H1 (cell line): ENCODE measurements around the gene ABCB11. TPM values are rescaled to one million over a fixed set of nuclear protein-coding genes. Genes with fewer than 3 reads are reported as not detected.

ENCODE experiments used
- CTCF ChIA-PET: fragments of 300-600 bp; sonication (Branson Sonifier 250); formaldehyde crosslinking; loops from one replicate; lab custom pipeline; 2021; ENCODE audit not compliant: partially characterized antibody; lab: Charles Lee
- POLR2A ChIA-PET: fragments of 300-600 bp; sonication (Branson Sonifier 250); formaldehyde crosslinking; loops from one replicate; lab custom pipeline; 2021; ENCODE audit warnings: inconsistent platforms; ENCODE audit not compliant: partially characterized antibody; lab: Charles Lee
- DNase-seq, 2 experiments: peaks; one replicate each; pipeline versions ENCODE4 v3.0.0 to v3.0.0-alpha.2; 2010 to 2022; ENCODE audit warnings: low spot score in 2 of 2, low read depth in 1 of 2, mixed read lengths in 1 of 2
- FAIRE-seq: peaks from 2 replicates; lab custom pipeline; 2011; peaks lifted over from hg19 to GRCh38; lab: Jason Lieb, UNC
- H2AFZ ChIP-seq: 2 replicates; pipeline ENCODE4 v1.8.1; 2012; ENCODE audit warnings: low read length, inconsistent platforms
- H2AK5ac ChIP-seq: 2 replicates; pipeline ENCODE4 v1.6.1; 2013; ENCODE audit warnings: low read depth, low read length
- H2BK120ac ChIP-seq: replicated peaks from 2 replicates; pipeline ENCODE3; 2013; ENCODE audit warnings: low read depth, low read length, inconsistent platforms
- H2BK12ac ChIP-seq: 2 replicates; pipeline ENCODE4 v1.6.1; 2013; ENCODE audit warnings: low read depth, low read length
- H2BK15ac ChIP-seq: 2 replicates; pipeline ENCODE4 v1.6.1; 2013; ENCODE audit warnings: low read length
- H2BK20ac ChIP-seq: 2 replicates; pipeline ENCODE4 v1.6.1; 2013; ENCODE audit warnings: low read length
- H2BK5ac ChIP-seq: 2 replicates; pipeline ENCODE4 v1.6.1; 2013; ENCODE audit warnings: low read depth, low read length
- H3K14ac ChIP-seq: 2 replicates; pipeline ENCODE4 v1.6.1; 2013; ENCODE audit warnings: inconsistent platforms; ENCODE audit not compliant: insufficient read length
- H3K18ac ChIP-seq: 2 replicates; pipeline ENCODE4 v1.6.1; 2013; ENCODE audit warnings: low read length; ENCODE audit errors: extremely low read depth
- H3K23ac ChIP-seq: 2 replicates; pipeline ENCODE4 v1.6.1; 2013; ENCODE audit warnings: inconsistent platforms; ENCODE audit not compliant: insufficient read length
- H3K23me2 ChIP-seq: 2 replicates; pipeline ENCODE4 v1.6.1; 2013; ENCODE audit warnings: low read depth, low read length
- H3K27ac ChIP-seq: 2 replicates; pipeline ENCODE4 v1.6.1; 2011; ENCODE audit warnings: low read depth, low read length, inconsistent platforms
- H3K27me3 ChIP-seq, 4 experiments: replicated peaks in 1 of 4; 1 replicate in 1 of 4; 2 replicates in 3 of 4; pipeline versions ENCODE4 v1.6.1 to v1.8.1; 2011 to 2013; ENCODE audit warnings: low read length in 3 of 4, mild to moderate bottlenecking in 3 of 4, inconsistent platforms in 2 of 4, mixed read lengths in 2 of 4, moderate library complexity in 1 of 4; ENCODE audit not compliant: control insufficient read depth in 3 of 4, insufficient read depth in 3 of 4; ENCODE audit errors: extremely low read depth in 1 of 4
- H3K36me3 ChIP-seq, 4 experiments: 2 replicates each; pipeline versions ENCODE4 v1.6.1 to v1.8.1; 2011 to 2013; ENCODE audit warnings: mild to moderate bottlenecking in 4 of 4, low read length in 3 of 4, moderate library complexity in 2 of 4, control low read depth in 1 of 4, inconsistent platforms in 1 of 4; ENCODE audit not compliant: insufficient read depth in 4 of 4, control insufficient read depth in 2 of 4
- H3K4ac ChIP-seq: replicated peaks from 2 replicates; pipeline ENCODE3; 2013; ENCODE audit warnings: low read length, low read depth, mixed read lengths, inconsistent platforms; ENCODE audit not compliant: insufficient read length
- H3K4me1 ChIP-seq, 4 experiments: replicated peaks in 1 of 4; 1 replicate in 1 of 4; 2 replicates in 3 of 4; pipeline versions ENCODE4 v1.6.1 to v1.8.1; 2011 to 2013; ENCODE audit warnings: low read length in 3 of 4, inconsistent platforms in 2 of 4, mixed read lengths in 1 of 4; ENCODE audit not compliant: insufficient read depth in 4 of 4, control insufficient read depth in 3 of 4
- H3K4me2 ChIP-seq, 2 experiments: 2 replicates each; pipeline versions ENCODE4 v1.6.1 to v1.8.1; 2011 to 2013; ENCODE audit warnings: low read depth in 2 of 2, low read length in 2 of 2, control low read depth in 1 of 2, inconsistent platforms in 1 of 2, mild to moderate bottlenecking in 1 of 2; ENCODE audit not compliant: insufficient read depth in 1 of 2
- H3K4me3 ChIP-seq, 4 experiments: fragments of 200-600, 300-600 bp in 1 of 4; sonication (generic), shearing (Covaris generic), sonication (Bioruptor Twin) in 1 of 4; 2 replicates each; pipeline versions ENCODE4 v1.5.1 to v1.8.1; 2011 to 2016; ENCODE audit warnings: low read length in 4 of 4, low read depth in 3 of 4, control low read depth in 2 of 4, inconsistent platforms in 2 of 4, mild to moderate bottlenecking in 2 of 4, mixed read lengths in 1 of 4, moderate library complexity in 1 of 4; ENCODE audit not compliant: insufficient read depth in 2 of 4; ENCODE audit errors: extremely low read depth in 1 of 4
- H3K56ac ChIP-seq: replicated peaks from 2 replicates; pipeline ENCODE3; 2013; ENCODE audit warnings: low read depth, mild to moderate bottlenecking, mixed read lengths, low read length, inconsistent platforms; ENCODE audit not compliant: insufficient read length
- H3K79me1 ChIP-seq: 2 replicates; pipeline ENCODE4 v1.6.1; 2013; ENCODE audit warnings: low read depth, low read length, control low read depth
- H3K79me2 ChIP-seq, 2 experiments: 2 replicates each; pipeline versions ENCODE4 v1.6.1 to v1.8.1; 2012 to 2013; ENCODE audit warnings: low read length in 2 of 2, mild to moderate bottlenecking in 2 of 2, inconsistent platforms in 1 of 2; ENCODE audit not compliant: insufficient read depth in 2 of 2, control insufficient read depth in 1 of 2
- H3K9ac ChIP-seq, 4 experiments: replicated peaks in 1 of 4; 1 replicate in 1 of 4; 2 replicates in 3 of 4; pipeline versions ENCODE4 v1.6.1 to v1.8.1; 2011 to 2013; ENCODE audit warnings: low read depth in 3 of 4, low read length in 3 of 4, control low read depth in 2 of 4, mild to moderate bottlenecking in 2 of 4, moderate library complexity in 2 of 4, inconsistent platforms in 1 of 4; ENCODE audit errors: extremely low read depth in 1 of 4
- H3K9me3 ChIP-seq, 2 experiments: 2 replicates each; pipeline versions ENCODE4 v1.6.1 to v1.8.1; 2012 to 2013; ENCODE audit warnings: mild to moderate bottlenecking in 2 of 2, moderate library complexity in 2 of 2, control low read depth in 1 of 2, inconsistent platforms in 1 of 2, low read depth in 1 of 2, low read length in 1 of 2, mixed read lengths in 1 of 2; ENCODE audit not compliant: insufficient read depth in 2 of 2
- H4K20me1 ChIP-seq, 2 experiments: replicated peaks in 1 of 2; 2 replicates each; pipeline versions ENCODE3 to v1.8.1; 2011 to 2013; ENCODE audit warnings: inconsistent platforms in 2 of 2, low read length in 2 of 2, mild to moderate bottlenecking in 1 of 2; ENCODE audit not compliant: insufficient read depth in 2 of 2, control insufficient read depth in 1 of 2
- H4K5ac ChIP-seq: 2 replicates; pipeline ENCODE4 v1.6.1; 2013; ENCODE audit warnings: low read length, low read depth, mixed read lengths, inconsistent platforms; ENCODE audit not compliant: insufficient read length
- H4K8ac ChIP-seq: 2 replicates; pipeline ENCODE4 v1.8.0; 2013; ENCODE audit warnings: mild to moderate bottlenecking, moderate library complexity, low read length, inconsistent platforms; ENCODE audit not compliant: insufficient read depth; ENCODE audit errors: extremely low read depth
- H4K91ac ChIP-seq: replicated peaks from 2 replicates; pipeline ENCODE3; 2013; ENCODE audit warnings: low read length, mixed read lengths, inconsistent platforms; ENCODE audit not compliant: insufficient read length
- BRCA1 ChIP-seq: IDR thresholded peaks from 2 replicates; pipeline ENCODE4 v1.6.1; 2012; ENCODE audit warnings: low read depth, low read length, improper control_type of control experiment
- EZH2 ChIP-seq: fragments of 200-600 bp; sonication (generic); IDR thresholded peaks from 2 replicates; pipeline ENCODE4 v1.7.1; 2012; ENCODE audit warnings: low read depth, mild to moderate bottlenecking, moderate library complexity, low read length, inconsistent platforms; ENCODE audit not compliant: severe bottlenecking
- PHF8 ChIP-seq: fragments of 200-600 bp; sonication (generic); conservative IDR thresholded peaks from 2 replicates; pipeline ENCODE4 v1.7.1; 2012; ENCODE audit warnings: low read depth, mild to moderate bottlenecking, inconsistent platforms, low read length, moderate library complexity
- SAP30 ChIP-seq: fragments of 300-600 bp; sonication (generic); IDR thresholded peaks from 2 replicates; pipeline ENCODE4 v1.7.1; 2012; ENCODE audit warnings: low read length, moderate library complexity, mild to moderate bottlenecking, inconsistent platforms; ENCODE audit not compliant: insufficient read depth, insufficient replicate concordance
- TAF7 ChIP-seq: optimal IDR thresholded peaks from 2 replicates; pipeline ENCODE3; 2011; ENCODE audit warnings: low read depth, mild to moderate bottlenecking, inconsistent platforms, low read length, moderate library complexity, borderline replicate concordance
- ZNF274 ChIP-seq: IDR thresholded peaks from 2 replicates; pipeline ENCODE4 v1.7.0; 2012; ENCODE audit warnings: low read length, borderline replicate concordance; ENCODE audit errors: extremely low read depth
- WGBS, 2 experiments: shearing (Covaris generic) in 1 of 2; methylation state at CpG; one replicate each; pipeline versions ENCODE4 v1.1.6 to v1.1.7; 2013 to 2015; ENCODE audit warnings: low lambda C conversion rate in 2 of 2, mixed read lengths in 2 of 2, inconsistent platforms in 1 of 2, low coverage in 1 of 2, missing lambda C conversion rate in 1 of 2; ENCODE audit not compliant: insufficient replicate concordance in 2 of 2, insufficient coverage in 1 of 2, insufficient read length in 1 of 2; ENCODE audit errors: extremely low coverage in 1 of 2, missing lambda C conversion rate in 1 of 2; 5-methylcytosine and 5-hydroxymethylcytosine counted together
- polyA plus RNA-seq, 7 experiments: library from polyadenylated mRNA; depleted of rRNA in 3 of 7; stranded (reverse) in 5 of 7; unstranded in 2 of 7; fragments of >200 nt in 5 of 7; fragments of 200-250 nt in 2 of 7; gene quantifications; 1 replicate in 5 of 7; 2 replicates in 1 of 7; 4 replicates in 1 of 7; pipeline versions ENCODE4 v1.2.1 to v1.2.3, GENCODE V29; 2011 to 2013; ENCODE audit warnings: missing spikeins in 2 of 7, mixed read lengths in 2 of 7
- total RNA-seq: library from RNA; stranded (reverse); fragmentation: NEBNext Ultra II Directional; extraction: Animal tissue kit (Norgen Biotek cat#: 25700); gene quantifications from 2 replicates; pipeline ENCODE4 v1.2.1, GENCODE V29; 2021
- TF ChIP-seq, protein P1 (sequence below): IDR thresholded peaks from 2 replicates; pipeline ENCODE4 v1.6.1; 2012; ENCODE audit warnings: inconsistent platforms
- TF ChIP-seq, protein P2 (sequence below): IDR thresholded peaks from 2 replicates; pipeline ENCODE4 v1.6.1; 2012; ENCODE audit warnings: low read length, inconsistent platforms

ABCB11 gene
- total and polyA plus RNA-seq, 2 of the 8 experiments (the other 6 are each of a cell fraction or from before 2014, with no cell fraction given) = not detected

GRCh38 chr2:169029341-169029740 lies 1.8 kb downstream of the ABCB11 start:
- Histone ChIP-seq H3K18ac (no peak overlapping the region), H3K4me2 (no peak overlapping the region), H3K14ac (no peak overlapping the region), H3K27ac (no peak overlapping the region), H3K23me2 (no peaks in the 10 kb centered on the region; the same call in 1 of the 2 replicates), H2BK5ac (no peak overlapping the region), H3K36me3 (no peaks in the 10 kb centered on the region; a peak in 1 of 8 replicates), H2BK12ac (no peak overlapping the region), H2BK120ac (no peak overlapping the region)
- DNase-seq = no peak
- WGBS, 2 experiments = 94% methylated on average over 5 of the region's 5 CpGs; no CpG with 5 or more reads in 1 of the 2 experiments
- no peak for TF ChIP-seq BRCA1
- no peak for TF ChIP-seq SAP30
- TF ChIP-seq EZH2 = no peak
- TF ChIP-seq PHF8 = no peak
- TF ChIP-seq ZNF274 = no peak
- TF ChIP-seq TAF7 = no peak
- TF ChIP-seq, protein P1, sequence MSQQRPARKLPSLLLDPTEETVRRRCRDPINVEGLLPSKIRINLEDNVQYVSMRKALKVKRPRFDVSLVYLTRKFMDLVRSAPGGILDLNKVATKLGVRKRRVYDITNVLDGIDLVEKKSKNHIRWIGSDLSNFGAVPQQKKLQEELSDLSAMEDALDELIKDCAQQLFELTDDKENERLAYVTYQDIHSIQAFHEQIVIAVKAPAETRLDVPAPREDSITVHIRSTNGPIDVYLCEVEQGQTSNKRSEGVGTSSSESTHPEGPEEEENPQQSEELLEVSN = no peak
- TF ChIP-seq, protein P2, sequence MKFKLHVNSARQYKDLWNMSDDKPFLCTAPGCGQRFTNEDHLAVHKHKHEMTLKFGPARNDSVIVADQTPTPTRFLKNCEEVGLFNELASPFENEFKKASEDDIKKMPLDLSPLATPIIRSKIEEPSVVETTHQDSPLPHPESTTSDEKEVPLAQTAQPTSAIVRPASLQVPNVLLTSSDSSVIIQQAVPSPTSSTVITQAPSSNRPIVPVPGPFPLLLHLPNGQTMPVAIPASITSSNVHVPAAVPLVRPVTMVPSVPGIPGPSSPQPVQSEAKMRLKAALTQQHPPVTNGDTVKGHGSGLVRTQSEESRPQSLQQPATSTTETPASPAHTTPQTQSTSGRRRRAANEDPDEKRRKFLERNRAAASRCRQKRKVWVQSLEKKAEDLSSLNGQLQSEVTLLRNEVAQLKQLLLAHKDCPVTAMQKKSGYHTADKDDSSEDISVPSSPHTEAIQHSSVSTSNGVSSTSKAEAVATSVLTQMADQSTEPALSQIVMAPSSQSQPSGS = no peak
- TF ChIP-seq, all 59 proteins: peak for 0
- ChIA-PET CTCF (interaction anchor here (0.6 to 1.3 kb wide), 2 partner anchors 68 to 1784 kb away, joined by 4 to 5 read pairs; no protein-coding TSS in a partner anchor), POLR2A (no interaction called here)
- Histone ChIP-seq H3K9ac (no peak overlapping the region), H3K4me1 (peaks cover 0 to 2% (median 0%) of the 10 kb centered on the region in 4 experiments; a peak in 1 of 7 replicates), H2AFZ (no peak overlapping the region), H4K91ac (no peak overlapping the region), H3K79me2 (no peaks in the 10 kb centered on the region), H3K9me3 (no peaks in the 10 kb centered on the region), H3K23ac (no peak overlapping the region), H2BK20ac (no peak overlapping the region), H3K4ac (no peak overlapping the region), H2BK15ac (no peak overlapping the region), H4K8ac (no peak overlapping the region), H4K5ac (no peak overlapping the region), H3K4me3 (no peak overlapping the region), H3K56ac (no peak overlapping the region), H3K27me3 (no peaks in the 10 kb centered on the region), H3K79me1 (no peaks in the 10 kb centered on the region), H2AK5ac (no peak overlapping the region), H4K20me1 (no peaks in the 10 kb centered on the region)
- FAIRE-seq = no peak
